NCI-H460 (cell line): ENCODE data around the gene OLIG3. TPM values are rescaled to one million over a fixed set of nuclear protein-coding genes. Genes with fewer than 3 reads are reported as not detected.

Experiments used
- DNase-seq: peaks from one replicate; pipeline ENCODE4 v3.0.0-alpha.2; 2016; ENCODE audit warnings: low read depth; ENCODE audit errors: extremely low read depth
- total RNA-seq: library from RNA; depleted of rRNA; stranded (reverse); fragments of >200 nt; shearing (Covaris generic); gene quantifications from 2 replicates; pipeline ENCODE4 v1.2.3, GENCODE V29; 2014

OLIG3 gene
- total RNA-seq, 1 experiment from 2014 or later, result 0.12 TPM

DNA sequence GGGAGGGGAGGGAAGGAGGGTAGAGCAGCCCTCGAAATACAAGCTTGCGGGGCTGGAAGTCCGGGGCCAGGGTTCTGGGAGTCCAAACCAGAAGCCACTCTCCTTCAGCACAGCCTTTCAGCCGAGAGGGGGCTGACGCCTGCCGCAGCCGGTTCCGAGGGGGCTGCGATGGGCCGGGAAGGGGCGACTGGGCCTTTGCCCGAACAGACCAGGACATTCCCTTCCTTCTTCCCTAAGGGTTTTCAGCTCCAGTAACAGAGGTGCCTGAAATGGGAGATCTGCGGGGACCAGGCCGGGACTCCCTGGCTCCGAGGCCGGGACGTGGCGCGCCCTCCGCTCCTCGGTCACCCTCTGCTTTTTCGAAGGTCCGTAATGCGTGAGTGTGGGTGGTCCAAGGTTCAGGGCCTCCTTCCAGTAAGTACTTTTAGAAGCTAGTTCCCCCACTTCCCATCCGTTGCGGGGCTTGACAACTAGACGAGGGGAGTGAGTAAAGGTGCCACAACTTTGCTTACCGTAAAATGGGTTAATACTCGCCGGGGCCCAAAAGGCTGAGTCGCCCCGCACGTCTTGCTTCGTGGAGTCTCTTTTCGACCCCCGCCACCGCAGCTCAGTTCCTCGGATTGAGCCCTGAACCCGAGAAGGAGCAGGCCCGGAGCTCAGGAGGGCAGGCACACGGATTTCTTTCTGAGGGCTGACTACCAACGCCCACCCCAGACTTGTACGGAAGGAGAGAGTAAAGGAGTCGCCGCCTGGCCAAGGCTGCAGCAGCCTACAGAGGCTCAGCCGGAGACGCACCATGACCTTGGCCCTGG, 2.9 kb upstream of the OLIG3 start:
- DNase-seq, result no peak

DNA sequence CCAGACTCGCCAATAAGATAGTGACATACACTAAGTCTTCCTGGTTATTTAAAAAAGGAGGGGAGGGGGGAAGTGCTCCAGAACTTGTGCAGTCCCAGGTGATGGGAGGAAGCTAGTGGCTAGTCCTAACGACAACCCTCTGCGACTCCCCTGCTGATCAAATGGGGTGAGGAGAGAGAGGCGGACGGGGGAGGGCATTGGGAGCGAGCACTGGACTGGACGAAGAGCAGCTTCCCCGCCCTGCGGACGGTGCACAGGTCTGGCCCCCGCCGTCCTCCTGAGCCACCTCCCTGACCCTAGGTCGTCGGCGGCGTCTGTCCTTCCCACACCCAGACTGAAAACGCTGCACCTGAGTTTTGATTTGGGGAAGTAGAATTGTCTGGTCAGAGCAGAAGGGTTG, 2.2 kb upstream of the OLIG3 start:
- no peak for DNase-seq

DNA sequence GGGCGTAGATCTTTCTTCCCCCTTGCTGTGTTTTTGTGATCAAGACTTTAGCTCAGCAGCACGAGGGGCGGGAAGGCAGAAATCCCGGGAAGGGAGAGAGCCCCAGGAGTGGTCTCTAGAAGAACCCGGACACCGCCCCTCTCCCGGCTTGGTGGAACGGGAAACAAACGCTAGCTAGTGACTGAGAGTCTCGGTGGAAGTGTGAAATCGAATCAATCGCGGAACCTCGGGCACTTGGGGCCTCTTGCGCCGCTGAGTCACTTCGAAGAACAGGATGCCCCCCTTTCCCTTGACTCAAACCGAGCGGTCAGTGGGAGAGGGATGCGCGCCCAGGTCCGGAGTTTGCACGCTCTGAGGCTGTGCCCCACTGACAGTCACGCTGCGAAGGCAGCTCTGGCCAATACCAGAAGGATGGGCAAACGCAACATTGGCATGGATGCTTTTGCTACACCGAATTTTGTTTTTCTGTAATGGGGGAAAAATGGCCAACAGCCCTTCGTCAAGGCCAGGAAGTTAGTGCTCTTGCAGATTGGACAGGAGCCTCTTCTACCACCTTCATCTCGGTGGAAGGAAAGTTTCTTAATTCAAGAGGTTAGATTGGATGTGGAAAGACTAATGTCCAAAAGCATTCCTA, 1.6 kb upstream of the OLIG3 start:
- no peak for DNase-seq

DNA sequence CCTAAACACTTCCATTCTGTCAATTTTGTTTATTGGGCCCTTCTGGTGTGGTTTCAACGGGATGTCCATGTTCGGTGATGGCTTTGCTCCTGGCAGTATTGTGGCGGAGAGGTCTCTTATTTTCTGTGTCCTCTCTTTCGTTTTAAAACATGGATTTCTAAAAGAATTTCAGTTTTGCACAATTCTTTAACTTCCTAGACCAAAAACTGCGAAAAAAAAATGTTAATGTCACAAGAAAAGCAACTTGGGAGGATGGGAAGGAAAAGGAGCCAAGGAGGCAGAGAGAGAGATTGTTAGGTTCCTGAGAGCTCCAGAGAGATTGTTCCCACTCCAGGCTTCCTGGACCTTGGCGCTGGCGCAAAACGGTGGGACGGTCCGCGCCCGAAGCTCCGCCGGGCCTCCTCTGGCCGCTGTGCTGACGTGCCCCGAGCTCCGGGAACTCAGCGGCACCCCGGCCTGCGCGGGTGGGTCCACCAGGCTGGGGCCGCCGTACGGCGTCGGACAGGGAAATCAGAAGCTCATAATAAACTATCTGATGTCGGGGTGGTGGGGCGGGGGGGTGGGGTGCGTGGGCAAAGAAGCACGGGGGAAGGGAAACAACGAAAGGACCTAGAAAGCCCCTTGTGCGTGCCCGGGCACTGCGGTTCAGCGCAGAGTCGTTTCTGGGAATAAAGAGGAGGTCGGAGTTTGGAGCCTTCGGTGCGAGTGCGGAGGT, 951 bp upstream of the OLIG3 start:
- no peak for DNase-seq

DNA sequence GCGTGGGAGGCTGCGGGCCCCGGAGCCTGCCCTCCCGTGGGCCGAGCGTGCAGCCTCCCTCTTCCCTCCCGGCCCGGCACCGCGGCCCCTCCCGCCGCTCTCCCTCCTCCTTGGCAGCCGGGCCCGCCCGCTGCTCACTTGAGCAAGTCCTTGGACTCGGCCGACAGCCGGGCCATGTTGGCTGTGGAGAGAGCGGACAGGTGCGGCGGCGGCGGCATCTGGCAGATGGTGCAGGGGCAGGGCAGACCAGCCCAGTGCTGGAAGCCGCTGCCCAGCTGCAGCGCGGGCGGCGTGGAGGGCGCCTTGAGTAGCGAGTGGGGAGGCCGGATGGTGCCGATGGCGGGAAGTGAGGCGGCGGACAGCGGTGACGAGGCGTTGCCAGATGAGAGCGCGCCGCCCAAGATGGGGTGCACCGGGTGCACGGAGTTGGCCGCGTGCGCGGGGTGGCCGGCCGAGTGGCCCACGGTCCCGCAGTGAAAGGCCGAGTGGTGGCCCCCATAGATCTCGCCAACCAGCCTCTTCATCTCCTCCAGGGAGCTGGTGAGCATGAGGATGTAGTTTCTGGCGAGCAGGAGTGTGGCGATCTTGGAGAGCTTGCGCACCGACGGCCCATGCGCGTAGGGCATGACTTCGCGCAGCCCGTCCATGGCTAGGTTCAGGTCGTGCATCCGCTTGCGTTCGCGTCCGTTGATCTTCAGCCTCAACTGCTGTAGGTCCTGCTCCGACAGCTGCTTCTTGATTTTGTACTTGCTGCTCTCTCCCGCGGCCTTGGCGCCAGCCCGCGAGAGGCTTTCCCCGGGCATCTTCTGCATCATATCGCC, 766 bp downstream of the OLIG3 start:
- DNase-seq, result no peak

DNA sequence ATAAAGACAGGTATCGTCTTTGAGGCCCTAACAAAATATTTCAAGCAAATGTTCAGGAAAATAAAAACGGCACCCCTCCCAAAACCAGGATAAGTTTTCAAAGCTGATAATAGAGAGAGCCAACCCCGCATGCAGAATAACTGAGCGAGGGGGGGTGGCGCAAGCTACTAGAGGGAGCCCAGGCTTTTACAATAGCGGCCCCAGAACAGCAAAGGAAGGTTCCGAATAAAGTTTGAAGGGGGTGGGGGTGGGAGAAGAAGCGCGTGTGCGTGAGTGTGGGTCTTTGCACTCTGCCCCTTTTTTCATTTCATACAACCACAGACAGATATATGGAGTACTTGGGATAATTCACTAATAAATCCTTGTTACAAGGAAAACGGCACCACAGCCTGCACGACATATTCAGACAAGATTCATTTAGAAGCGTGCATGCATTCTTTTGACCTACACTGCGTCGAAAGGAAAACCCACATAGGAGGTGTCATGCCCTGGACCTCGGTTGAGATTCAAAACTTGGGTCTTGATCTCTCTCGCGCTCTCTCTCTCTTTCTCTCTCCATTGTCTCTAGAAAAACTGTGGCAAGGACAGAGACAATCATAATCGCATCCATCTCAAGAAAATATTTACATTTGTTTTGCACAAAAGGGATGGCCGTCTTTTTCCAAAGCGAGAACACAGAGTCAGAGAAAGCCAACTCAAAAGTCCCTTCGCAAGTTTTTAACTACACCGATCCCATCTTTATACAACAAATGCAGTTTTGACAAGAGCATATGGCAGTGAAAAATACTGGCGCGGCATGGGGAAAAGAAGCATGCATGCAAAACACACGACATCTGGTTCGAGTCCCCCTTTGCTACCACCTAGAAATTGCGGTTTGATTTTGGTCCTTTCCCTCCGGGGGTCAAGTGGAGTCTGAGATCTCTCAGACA, 1.6 kb downstream of the OLIG3 start:
- DNase-seq, result no peak

DNA sequence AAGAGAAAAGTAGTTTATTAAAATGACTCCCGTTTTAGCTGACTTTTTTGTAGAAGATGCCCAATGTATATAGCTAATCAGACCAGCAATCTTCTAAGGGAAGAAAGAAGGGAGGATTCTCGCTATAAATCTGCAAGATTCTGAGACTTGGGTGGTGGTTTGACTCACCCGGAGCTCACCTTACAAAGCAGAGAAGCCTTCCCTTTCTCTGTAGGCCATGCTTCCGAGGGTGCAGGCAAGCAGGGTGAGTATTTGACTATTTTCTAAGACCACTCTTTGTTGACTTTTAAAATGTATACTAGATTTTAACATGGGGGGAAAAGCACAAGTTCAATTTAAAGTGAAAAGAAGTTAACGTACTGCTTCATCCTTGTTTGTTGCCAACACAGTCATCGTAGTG, 2.7 kb downstream of the OLIG3 start:
- DNase-seq, result no peak

DNA sequence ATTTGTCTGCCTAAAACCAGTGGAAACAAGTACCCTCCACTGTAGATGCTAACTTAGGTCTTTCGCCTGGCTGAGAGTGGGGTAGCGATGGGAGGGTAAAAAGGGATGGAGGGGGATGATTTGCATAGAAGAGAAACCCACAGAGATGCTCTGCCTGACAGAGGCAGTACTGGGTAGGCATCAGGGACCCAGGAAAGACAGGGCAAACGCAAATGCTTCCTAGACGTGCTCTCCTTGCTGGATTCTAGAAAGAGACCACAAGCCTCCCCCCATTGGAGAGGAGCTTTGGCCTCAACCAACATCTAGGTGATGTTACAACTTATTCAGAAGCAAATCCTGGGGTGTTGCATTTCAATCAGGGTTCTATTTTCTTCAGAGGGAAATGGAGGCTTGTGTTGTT, 3.2 kb downstream of the OLIG3 start:
- DNase-seq, result no peak

DNA sequence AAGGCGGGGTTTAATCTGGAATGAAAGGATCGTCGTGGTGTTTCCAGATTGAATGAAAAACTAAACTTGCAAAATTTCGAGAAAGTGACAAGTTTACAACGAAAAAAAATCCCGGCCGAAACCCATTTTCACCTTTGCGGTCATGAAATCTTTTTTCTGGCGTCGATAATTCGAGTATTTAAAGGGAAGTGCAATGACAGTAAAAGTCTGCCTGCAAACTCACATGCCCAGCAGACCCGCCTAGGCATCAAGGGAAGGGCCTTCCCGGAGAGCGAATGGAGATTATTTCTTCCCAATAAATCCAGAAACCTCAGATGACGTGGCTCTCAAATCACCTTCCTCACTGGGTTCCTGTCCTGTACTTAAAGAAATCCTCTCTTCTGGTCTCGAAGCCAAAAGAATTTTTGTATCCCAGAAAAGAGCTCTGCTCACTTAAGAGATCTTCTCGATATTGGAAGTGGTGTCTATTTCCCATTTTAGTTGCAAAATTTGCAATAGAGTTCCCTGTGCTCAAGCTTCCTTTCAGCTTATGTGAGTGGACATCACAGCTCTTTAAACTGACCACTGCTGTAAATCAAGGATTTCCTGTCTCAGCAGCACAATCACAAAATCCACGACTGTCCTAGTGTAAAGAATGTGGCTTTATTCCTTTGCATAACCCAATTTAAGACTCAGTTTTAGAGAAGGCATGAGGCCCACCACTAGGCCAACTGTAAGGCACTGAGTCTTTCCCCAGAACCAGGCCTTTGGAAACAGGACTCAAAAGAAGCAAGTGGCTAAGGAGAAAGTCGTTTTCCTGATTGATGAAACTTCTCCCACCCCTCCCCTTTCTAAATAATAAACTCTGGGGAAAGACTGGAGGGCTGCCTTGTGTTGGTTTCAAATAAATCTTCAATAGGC, 3.9 kb downstream of the OLIG3 start:
- DNase-seq, result no peak

DNA sequence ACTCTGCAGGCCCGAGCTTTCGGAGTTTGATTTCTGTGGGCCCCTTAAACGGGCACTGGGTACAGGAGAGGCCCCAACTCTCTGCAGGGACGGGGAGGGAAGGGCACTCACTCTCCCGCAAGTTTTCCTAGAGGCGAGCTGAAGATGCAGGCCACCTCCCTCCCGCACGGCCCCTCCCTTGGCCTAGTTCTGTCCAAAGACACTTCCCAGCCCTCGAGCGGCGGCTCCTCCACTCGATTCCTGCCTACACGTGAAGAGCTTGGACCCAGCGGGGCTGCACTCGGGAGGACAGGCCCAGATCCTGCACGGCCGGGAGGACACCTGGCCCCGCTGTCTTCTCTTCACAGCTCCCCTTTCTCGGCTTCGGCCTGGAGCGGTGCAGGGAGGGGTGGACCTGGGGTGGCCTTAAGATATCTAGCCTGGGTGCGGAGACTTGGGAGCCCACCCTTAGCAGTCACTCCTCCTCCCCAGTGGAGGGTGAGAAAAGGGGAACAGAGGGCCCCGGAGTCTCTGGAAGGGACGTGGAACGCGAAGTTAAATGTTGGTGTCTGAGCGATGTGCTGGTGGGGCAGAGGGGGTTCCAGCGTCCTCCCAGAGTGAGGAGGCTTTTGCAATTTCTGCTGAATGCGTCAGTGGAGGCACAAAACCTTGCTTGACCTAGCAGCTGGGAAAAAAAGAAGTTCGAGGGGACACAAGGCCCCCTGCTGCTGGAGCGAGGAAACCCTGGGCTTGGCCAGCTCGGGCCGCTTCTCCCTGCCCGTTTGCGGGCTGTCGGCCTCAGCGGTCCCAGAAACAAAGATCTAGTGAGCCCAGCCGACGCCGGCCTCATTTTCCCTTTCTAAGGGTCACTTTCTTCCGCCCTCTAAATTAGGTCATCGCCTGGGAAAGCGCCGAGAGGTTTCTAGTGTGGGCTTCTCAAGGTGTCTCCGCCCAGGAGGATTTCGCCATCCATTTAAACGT, 4.9 kb downstream of the OLIG3 start:
- DNase-seq, result no peak

- DNase-seq, result no peak
These were observed 5.8 kb downstream of the OLIG3 start for GRCh38 chr6:137488150-137489045.

DNA sequence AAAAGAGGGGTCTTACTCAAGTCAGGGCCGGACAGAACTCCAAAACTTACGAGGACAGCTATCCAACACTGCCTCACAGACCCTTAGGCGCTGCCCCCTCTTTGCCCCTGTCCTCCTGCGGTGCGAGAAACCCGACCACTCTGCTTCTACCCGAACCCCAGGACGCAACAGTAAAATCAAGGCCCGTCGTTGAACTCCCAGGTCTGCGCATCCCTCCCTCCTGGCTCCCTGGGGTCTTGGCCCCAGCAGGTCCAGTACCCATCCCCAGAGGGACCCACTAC, 6.4 kb downstream of the OLIG3 start:
- no peak for DNase-seq

DNA sequence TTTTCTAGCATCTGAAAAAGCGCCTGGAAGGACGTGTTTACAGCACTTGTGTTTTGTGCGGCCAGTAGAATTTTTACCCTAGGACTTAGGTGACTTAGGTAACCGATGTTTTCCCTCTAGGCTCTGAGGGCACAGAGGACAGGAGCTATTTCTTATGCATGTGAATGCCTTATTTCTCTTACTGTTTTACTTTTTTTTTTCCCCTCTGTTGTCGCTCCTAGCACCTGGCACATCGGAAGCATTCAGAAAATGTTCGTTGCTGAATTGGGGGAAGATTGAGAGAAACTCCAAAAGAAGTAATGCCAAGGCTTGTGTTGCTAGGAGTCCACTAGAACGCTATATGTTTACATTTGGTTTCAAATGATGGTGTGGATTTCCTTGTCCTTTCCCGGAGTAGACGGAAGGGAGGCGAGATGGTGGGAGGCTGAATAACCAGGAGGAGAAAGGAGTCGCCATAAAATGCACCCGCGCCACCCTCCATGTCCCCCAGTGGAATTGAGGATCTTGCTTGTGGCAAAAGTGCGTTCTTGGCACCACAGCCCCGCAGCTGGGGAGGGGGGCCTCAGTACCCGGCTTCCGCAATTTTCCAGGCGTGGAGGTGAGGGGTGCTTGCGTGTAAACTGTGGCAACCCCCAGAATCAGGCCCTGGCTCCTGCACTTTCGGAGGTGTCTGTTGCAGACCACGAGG, 6.9 kb downstream of the OLIG3 start:
- DNase-seq, result no peak

- DNase-seq, result no peak
These were observed 7.8 kb downstream of the OLIG3 start for GRCh38 chr6:137486416-137486815.

DNA sequence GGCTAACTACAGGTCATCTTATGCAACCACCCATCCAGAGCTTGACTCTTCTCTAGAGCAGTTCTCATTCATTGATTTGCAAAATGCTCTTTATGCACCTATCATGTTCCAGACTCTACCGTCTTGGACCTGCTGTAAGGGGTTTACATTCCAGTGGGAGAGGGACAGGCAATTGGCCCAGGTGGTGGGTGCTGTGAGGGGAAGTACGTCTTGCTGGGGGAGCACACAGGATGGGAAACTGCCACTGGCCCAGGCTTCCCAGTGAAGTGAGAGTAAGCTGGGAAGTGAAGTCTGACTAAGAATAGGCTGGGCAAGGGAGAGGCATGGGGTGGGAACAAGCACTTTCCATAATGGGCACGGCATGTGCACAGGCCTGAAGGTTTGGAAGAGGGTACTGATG, 13.8 kb downstream of the OLIG3 start:
- no peak for DNase-seq

DNA sequence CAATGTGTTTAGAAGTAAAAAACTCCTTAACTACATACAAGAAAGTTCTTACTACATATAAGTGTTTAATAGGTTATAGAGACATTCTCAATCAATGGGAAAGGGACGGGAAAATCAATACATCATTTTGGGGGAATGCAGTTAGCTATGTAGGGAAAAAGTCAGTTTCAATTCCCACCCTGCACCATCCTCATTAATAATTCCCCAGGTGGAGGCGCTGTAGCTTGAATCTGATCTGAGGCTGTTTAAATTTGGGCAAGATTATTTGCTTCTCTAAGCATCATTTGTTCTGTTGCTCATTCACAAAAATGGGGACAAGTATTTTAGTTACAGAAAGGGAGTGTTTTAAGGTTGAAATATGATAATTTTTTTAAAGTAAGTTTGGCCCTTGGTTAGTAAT, 19.1 kb downstream of the OLIG3 start:
- DNase-seq, result no peak
